Measurements from ENCODE around the gene BEND7. TPM values are rescaled to one million over a fixed set of nuclear protein-coding genes. Genes with fewer than 3 reads are reported as not detected.

BEND7 gene
- total and polyA plus RNA-seq, 9 of the 15 experiments (the other 6 are each of a cell fraction or from before 2014, with no cell fraction given) = 1.3 to 11.4 (median 5.2) TPM

DNA sequence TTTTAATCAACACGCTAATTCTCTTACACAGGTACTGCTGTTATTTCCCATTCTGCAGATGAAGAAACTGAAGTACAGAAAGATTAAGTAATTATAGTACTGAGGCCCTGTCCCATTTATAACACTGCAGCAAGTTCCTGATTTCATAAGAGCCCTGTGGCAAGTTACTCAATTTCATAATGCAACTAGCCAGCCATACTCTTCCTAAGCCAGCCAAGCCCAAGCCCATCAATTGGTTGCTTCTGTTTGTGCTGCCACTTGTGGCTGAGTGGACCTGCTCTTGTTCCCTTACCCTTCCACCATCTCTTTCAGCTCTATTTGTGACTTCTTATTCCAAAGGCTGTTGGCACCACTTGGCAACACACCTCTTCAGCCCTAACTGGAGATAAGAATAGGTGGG lies 38.2 kb upstream of the BEND7 start:
- Histone ChIP-seq H3K79me2 (ENCODE audit: control insufficient read depth, insufficient read depth, low read length) (no peaks in the 10 kb centered on the region), H3K36me3 (ENCODE audit: control insufficient read depth, insufficient read depth, low read length) (no peaks in the 10 kb centered on the region), H3K9ac (ENCODE audit: insufficient read depth in 1 of 2, low read depth in 2 of 2, low read length in 2 of 2) (no peak overlapping the region), H3K27me3 (ENCODE audit: control insufficient read depth in 2 of 2, insufficient read depth in 2 of 2, low read length in 2 of 2) (no peaks in the 10 kb centered on the region; a peak in 3 of 5 replicates), H3K4me2 (ENCODE audit: insufficient read depth, low read length) (no peak overlapping the region), H4K20me1 (replicated peaks; ENCODE audit: control insufficient read depth, insufficient read depth, low read length) (no peaks in the 10 kb centered on the region), H3K9me1 (ENCODE audit: control insufficient read depth, insufficient read depth, low read length) (no peaks in the 10 kb centered on the region), H3K4me1 (replicated peaks in 1 of 2; ENCODE audit: control insufficient read depth in 2 of 2, insufficient read depth in 2 of 2, low read length in 2 of 2) (no peaks in the 10 kb centered on the region), H3K9me3 (replicated peaks; ENCODE audit: control insufficient read depth, insufficient read depth, low read depth, low read length) (no peaks in the 10 kb centered on the region; the same call in 1 of the 2 replicates), H3K4me3 (no peak overlapping the region), H3K27ac (ENCODE audit: extremely low read depth, low read depth, low read length) (no peak overlapping the region), H2AFZ (ENCODE audit: low read depth, low read length) (no peak overlapping the region)
- no peak for FAIRE-seq
- no peak for DNase-seq (ENCODE audit: extremely low read depth in 1 of 4, low spot score in 3 of 4)
- intact Hi-C loops (cut with micrococcal nuclease) (no loop called here), in situ Hi-C loops (cut with MboI) (no loop called here)
- ChIA-PET CTCF (ENCODE audit: low intra/inter-chr PET ratio) (no interaction called here), POLR2A (no interaction called here)
- BruUV-seq (replicated peaks) = no TSS peak
- 0% methylated on average over 1 of the region's 1 CpG for WGBS (ENCODE audit: insufficient coverage, low coverage, missing lambda C conversion rate)
- no peak for ATAC-seq
- no peak for TF ChIP-seq KLF1 (tag; IDR thresholded peaks at IDR 0.05)
- TF ChIP-seq RAD21 (CRISPR knock-in tag; conservative IDR thresholded peaks at IDR 0.05 in 1 of 2, IDR thresholded peaks at IDR 0.05 in 1 of 2) = no peak
- no peak for TF ChIP-seq RBM34 (IDR thresholded peaks at IDR 0.05; ENCODE audit: borderline replicate concordance, insufficient read depth, low read length)
- TF ChIP-seq MYC (IDR thresholded peaks at IDR 0.05; ENCODE audit: low read depth, low read length) = no peak
- TF ChIP-seq MYC (CRISPR knock-in tag; IDR thresholded peaks at IDR 0.05; ENCODE audit: borderline replicate concordance, low read depth) = no peak

DNA sequence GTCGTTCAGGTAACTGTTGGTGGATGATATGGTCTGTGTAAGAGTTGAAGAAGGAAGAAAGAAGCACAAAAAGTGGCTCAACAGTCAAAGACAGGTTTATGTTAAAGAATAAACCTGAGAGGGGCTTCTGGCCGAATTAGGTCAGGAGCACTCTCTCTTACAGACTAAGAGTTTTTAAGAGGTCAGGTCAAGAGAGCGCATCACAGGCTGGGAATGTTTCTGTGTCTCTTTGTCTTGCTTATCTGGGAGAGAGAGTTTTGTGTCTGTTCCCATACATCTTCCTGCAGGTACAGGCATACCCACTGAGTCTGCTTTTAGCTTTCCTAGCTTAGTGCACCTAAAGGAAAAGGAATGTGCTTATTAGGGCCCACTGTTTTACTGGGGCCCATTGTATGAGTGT lies 35.8 kb upstream of the BEND7 start:
- in situ Hi-C loops (cut with MboI) = no loop called here
- Histone ChIP-seq H2AFZ (ENCODE audit: low read depth, low read length) (no peak overlapping the region), H3K9me3 (replicated peaks; ENCODE audit: control insufficient read depth, insufficient read depth, low read depth, low read length) (no peaks in the 10 kb centered on the region; the same call in 1 of the 2 replicates), H3K36me3 (ENCODE audit: control insufficient read depth, insufficient read depth, low read length) (no peaks in the 10 kb centered on the region), H4K20me1 (replicated peaks; ENCODE audit: control insufficient read depth, insufficient read depth, low read length) (no peaks in the 10 kb centered on the region), H3K9me1 (ENCODE audit: control insufficient read depth, insufficient read depth, low read length) (no peaks in the 10 kb centered on the region), H3K79me2 (ENCODE audit: control insufficient read depth, insufficient read depth, low read length) (no peaks in the 10 kb centered on the region), H3K27me3 (ENCODE audit: control insufficient read depth in 2 of 2, insufficient read depth in 2 of 2, low read length in 2 of 2) (peaks cover 0 to 5% of the 10 kb centered on the region in 2 experiments; a peak in 2 of 5 replicates), H3K27ac (ENCODE audit: extremely low read depth, low read depth, low read length) (no peak overlapping the region), H3K4me3 (no peak overlapping the region), H3K9ac (ENCODE audit: insufficient read depth in 1 of 2, low read depth in 2 of 2, low read length in 2 of 2) (no peak overlapping the region), H3K4me2 (ENCODE audit: insufficient read depth, low read length) (no peak overlapping the region), H3K4me1 (replicated peaks in 1 of 2; ENCODE audit: control insufficient read depth in 2 of 2, insufficient read depth in 2 of 2, low read length in 2 of 2) (no peaks in the 10 kb centered on the region)
- FAIRE-seq (no peak), ATAC-seq (no peak), DNase-seq (ENCODE audit: extremely low read depth in 1 of 4, low spot score in 3 of 4) (no peak)
- CTCF ChIA-PET (ENCODE audit: low intra/inter-chr PET ratio) = no interaction called here
- intact Hi-C loops (cut with micrococcal nuclease) = no loop called here
- POLR2A ChIA-PET = interaction anchor here (0.7 kb wide), 1 partner anchor 557 kb away, joined by 3 read pairs; no protein-coding TSS in a partner anchor
- BruUV-seq (replicated peaks) = no TSS peak
- WGBS (ENCODE audit: insufficient coverage, low coverage, missing lambda C conversion rate) = 3% methylated on average over 3 of the region's 3 CpGs
- no peak for TF ChIP-seq SP2 (IDR thresholded peaks at IDR 0.05; ENCODE audit: extremely low read depth, low read depth, low read length, poor library complexity, severe bottlenecking)
- no peak for TF ChIP-seq CBFB (CRISPR knock-in tag; IDR thresholded peaks at IDR 0.05)
- no peak for TF ChIP-seq CAMTA2 (CRISPR knock-in tag; conservative IDR thresholded peaks at IDR 0.05)
- no peak for TF ChIP-seq NFRKB (IDR thresholded peaks at IDR 0.05; ENCODE audit: low read depth)
- TF ChIP-seq, protein P1, sequence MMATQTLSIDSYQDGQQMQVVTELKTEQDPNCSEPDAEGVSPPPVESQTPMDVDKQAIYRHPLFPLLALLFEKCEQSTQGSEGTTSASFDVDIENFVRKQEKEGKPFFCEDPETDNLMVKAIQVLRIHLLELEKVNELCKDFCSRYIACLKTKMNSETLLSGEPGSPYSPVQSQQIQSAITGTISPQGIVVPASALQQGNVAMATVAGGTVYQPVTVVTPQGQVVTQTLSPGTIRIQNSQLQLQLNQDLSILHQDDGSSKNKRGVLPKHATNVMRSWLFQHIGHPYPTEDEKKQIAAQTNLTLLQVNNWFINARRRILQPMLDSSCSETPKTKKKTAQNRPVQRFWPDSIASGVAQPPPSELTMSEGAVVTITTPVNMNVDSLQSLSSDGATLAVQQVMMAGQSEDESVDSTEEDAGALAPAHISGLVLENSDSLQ (IDR thresholded peaks at IDR 0.05) = no peak
- TF ChIP-seq KLF13 (tag; IDR thresholded peaks at IDR 0.05; ENCODE audit: borderline replicate concordance, low read depth) = no peak
- TF ChIP-seq HSF4 (CRISPR knock-in tag; IDR thresholded peaks at IDR 0.05; ENCODE audit: borderline replicate concordance) = no peak
- TF ChIP-seq MEIS2 (IDR thresholded peaks at IDR 0.05; ENCODE audit: partially characterized antibody) = no peak
- TF ChIP-seq, protein P2, sequence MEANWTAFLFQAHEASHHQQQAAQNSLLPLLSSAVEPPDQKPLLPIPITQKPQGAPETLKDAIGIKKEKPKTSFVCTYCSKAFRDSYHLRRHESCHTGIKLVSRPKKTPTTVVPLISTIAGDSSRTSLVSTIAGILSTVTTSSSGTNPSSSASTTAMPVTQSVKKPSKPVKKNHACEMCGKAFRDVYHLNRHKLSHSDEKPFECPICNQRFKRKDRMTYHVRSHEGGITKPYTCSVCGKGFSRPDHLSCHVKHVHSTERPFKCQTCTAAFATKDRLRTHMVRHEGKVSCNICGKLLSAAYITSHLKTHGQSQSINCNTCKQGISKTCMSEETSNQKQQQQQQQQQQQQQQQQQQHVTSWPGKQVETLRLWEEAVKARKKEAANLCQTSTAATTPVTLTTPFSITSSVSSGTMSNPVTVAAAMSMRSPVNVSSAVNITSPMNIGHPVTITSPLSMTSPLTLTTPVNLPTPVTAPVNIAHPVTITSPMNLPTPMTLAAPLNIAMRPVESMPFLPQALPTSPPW (CRISPR knock-in tag; IDR thresholded peaks at IDR 0.05) = no peak
- no peak for TF ChIP-seq FOXA1 (IDR thresholded peaks at IDR 0.05; ENCODE audit: borderline replicate concordance)

Data from K562 (cell line).